GM19023 (cell line): ENCODE results near the gene CIC.

Experiments
- ATAC-seq: cut with Tn5 transposase; IDR thresholded peaks from one replicate; pipeline ENCODE4 v1.9.1; 2021; ENCODE audit warnings: mild to moderate bottlenecking, moderate library complexity; ENCODE audit not compliant: unreplicated experiment

The CIC gene

DNA sequence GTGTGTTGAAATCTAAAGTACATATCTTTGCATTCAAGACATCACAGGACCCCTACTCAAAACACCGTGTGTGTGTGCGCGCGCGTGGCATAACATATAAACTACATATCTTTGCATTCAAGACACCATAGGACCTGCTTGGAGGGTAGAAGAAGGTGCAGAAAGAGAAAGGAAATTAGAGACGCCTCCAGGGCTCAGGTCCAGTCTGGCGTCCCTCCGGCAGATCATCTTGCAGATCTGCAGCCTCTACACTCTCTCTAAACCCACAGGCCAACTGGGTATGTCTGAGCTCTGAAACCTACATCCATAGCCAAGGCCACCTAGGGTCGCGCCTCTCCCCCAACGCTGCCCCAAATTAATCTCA, 34.0 kb downstream of the CIC start:
- no peak for ATAC-seq

DNA sequence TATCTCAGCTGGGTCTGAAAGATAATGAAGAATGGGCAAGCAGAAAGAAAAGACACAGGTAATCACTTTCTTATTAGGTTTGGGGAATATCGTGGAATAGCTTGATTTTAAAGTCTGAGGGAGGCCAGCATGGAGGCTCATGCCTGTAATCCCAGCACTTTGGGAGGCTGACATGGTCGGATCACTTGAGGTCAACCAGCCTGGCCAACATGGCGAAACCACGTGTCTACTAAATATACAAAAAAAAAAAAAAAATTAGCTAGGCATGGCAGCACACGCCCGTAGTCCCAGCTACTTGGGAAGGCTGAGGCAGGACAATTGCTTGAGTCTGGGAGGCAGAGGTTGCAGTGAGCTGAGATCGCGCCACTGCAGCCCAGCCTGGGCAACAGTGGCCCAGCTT, 34.8 kb downstream of the CIC start:
- no peak for ATAC-seq

DNA sequence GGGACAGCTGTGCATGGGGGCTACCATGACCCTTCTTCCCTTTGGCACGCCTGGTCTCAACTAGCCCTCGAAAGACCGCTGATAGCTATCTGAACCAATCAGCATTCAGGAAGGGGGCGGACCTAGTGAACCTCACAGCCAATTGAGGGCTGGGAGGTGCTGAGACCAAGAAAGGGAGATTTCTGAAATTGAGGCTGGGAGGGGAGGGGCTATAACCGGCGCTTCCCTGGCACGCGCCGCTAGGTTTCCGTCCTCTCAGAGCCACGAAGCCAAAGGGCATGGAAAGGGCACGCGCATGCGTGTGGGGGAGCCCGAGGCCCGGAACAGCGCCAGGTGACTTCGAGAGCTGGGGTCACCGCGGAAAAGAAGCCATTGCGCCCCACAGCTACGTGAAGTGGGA, 37.6 kb downstream of the CIC start:
- no peak for ATAC-seq

DNA sequence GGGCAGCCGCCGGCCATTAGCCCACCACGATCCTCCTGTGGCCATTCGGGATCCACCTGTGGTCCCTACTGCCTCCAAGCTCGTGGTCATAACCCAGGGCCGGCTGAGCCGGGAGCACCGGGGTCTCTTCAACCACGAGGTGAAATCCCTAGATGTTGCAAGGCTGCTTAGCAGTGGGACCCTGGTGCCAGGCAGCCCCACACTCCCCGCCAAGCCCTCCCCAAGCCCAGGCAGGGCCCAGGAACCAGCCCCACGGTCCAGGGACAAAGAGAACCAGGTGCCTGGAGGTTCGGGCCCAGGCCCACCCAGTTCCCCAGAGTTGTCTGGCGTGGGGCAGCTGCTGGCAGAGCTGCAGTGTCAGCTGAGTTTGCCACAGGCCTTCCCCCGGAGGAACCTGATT, 40.6 kb downstream of the CIC start:
- no peak for ATAC-seq

DNA sequence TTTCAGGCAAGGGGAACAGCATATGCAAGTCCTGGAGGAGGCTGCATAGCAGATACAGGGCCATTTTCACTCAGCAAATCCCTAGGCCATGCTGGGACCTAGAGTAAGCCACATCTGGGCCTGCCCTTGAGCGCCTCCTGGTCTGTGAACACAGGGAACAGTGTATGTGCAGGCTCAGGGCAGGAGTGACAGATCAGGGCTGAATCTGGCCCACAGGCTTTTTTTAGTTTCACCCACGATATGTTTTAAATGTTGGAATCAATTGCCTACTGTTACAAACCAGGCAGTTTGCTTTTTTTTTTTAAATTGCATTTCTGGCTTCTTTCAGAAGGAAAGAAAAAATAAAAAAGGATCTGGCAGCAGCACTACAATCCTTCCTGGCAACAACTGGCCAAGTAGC, 42.6 kb downstream of the CIC start:
- no peak for ATAC-seq

DNA sequence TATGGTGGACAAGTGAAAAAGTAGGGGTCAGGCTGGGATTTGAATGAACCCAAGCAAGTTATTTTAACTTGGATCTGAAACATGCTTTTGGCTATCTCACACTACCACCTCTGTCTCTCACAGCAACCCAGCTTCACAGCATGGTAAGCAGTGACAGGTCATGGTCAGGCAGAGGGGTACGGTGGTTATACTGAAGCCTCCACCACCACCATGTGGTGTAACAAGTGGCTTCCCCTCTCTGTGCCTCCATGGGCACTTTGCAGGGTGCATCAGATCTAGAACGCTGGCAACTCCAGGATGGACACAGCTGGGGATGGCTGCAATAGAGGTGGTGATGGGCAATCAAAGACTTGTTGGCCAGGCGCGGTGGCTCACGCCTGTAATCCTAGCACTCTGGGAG, 43.3 kb downstream of the CIC start:
- ATAC-seq: no peak

DNA sequence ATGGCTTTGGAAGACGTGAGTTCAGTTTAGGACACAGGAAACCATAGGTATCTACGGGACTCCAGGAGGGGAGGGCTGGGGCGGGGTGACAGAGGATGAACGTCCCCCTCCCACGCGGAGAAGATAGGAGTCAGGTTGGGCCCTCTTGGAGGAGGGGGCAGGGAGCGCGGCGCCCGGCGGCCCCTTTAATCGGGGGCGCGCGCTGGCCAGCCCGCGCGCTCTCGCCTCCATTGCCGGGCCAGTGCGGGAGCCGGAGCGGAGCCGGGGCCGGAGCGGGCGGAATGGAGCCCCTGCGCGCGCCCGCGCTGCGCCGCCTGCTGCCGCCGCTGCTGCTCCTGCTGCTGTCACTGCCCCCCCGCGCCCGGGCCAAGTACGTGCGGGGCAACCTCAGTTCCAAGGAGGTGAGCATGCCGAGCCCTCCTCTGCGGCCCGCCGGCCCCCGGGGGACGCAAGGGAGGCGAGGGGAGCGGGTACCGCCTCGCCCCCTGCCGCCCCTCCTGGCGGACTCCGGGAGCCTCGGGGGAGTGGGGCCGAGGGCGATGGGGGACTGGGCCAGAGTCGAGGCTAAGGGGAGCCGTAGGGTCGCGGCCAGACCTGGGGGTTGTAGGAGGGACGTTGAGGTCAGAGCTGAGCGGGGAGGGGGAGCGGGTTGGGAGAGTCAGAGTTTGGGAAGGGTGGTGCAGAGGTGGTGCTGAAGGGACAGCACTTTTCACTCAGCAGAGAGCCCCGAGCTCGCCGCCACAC, 44.2 kb downstream of the CIC start, which contains the start of gene TMEM145:
TSS of gene TMEM145 (plus strand) at position 214 of the 744 bp plus-strand sequence. CDS start at position 282, 68 bp downstream.
- no peak for ATAC-seq

DNA sequence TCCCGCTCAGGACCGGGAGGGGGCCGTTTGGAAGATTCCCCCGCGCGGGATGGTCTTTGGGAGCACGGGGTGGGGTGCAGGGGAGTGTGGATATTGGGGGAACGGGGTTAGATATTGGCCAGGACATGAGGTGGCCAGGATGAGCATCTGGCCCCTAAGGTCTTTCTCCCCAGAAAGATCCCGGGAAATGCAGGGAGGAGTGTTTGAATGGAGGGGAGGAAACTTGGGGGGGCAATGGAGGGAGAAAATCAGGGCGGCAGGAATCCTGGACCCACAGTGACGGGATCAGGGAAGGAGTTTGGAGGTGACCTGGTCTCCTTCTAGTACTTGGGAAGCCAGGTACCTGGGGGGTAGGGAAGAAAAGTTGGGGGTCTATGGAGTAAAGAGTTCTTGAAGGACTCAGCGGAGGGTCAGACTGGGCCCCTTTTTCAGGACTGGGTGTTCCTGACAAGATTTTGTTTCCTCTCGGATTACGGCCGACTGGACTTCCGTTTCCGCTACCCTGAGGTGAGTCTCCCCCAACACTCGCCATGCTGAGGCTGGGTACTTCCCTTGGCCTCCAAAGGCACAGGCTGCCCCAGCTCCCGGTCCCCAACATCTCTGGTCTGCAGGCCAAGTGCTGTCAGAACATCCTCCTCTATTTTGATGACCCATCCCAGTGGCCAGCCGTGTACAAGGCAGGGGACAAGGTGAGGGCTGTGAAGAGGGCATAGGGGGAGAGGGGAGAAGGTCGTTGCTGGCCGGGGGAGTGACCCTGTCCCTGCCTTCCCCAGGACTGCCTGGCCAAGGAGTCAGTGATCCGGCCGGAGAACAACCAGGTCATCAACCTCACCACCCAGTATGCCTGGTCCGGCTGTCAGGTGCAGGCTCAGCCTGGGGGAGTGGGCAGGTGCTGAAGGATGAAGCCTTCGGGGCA, 45.0 kb downstream of the CIC start:
- no peak for ATAC-seq

DNA sequence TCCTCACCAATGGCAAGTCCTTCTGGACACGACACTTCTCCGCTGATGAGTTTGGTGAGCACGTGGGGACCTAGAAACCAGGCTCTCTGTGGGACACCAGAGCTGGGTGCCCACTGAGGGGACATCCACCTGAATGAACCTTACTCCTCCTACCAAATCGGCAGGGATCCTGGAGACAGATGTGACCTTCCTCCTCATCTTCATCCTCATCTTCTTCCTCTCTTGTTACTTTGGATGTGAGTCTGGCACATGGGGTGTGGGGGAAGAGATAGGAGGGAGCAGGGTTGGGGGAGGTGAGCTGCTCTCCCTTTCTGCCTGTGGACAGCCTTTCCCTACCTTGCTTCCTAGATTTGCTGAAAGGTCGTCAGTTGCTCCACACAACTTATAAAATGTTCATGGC, 46.0 kb downstream of the CIC start:
- ATAC-seq: no peak

DNA sequence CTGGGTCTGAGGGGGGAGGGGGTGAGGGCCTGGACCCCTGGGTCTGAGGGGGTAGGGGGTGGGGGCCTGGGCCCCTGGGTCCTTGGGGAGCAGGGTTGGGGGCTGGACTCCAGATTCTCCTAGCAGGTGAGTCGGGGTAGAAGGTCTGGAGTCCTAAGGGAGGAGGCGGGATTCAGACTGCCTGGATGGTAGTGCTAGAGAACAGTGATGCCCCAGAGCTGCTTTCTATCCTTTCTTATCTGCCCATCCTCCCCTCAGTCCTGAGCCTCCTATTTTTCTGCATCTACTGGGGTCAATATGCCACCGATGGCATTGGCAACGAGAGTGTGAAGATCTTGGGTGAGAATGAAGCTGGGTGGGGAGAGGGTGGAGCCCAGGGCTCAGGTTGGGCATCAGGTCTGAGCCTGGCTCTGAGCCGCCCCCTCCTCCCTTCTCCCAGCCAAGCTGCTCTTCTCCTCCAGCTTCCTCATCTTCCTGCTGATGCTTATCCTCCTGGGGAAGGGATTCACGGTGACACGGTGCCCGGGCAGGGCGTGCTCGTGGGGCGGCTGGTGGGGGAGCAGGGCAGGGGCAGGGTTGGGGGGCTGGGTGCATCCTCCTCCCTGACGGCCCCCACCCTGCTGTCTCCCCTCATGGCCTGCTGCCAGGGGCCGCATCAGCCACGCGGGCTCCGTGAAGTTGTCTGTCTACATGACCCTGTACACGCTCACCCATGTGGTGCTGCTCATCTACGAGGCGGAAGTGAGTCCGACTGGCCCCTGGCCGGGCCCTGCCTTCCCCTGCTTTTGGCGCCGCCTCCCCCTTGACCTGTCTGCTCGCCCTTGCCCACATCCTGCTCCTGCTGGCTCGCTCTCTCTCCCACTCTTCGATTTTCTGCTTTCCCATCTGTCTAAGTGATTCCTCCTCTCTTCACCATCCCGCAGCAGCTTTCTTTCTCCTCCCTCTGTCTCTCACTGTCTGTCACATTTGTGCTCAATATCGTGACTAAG, 47.5 kb downstream of the CIC start:
- no peak for ATAC-seq

DNA sequence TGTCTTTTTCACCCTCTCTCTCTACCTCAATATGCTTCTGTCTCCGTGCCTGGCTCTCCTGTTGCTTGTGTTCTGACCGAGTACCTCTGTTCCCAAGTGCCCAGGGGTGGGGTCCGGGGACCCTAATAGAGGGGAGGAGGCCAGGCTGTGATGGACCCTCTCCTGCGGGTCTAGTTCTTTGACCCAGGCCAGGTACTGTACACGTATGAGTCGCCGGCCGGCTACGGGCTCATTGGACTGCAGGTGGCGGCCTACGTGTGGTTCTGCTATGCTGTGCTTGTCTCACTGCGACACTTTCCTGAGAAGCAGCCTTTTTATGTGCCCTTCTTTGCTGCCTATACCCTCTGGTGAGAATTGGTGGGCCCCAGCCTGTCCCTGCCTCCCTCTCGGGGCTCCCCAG, 48.5 kb downstream of the CIC start:
- no peak for ATAC-seq

DNA sequence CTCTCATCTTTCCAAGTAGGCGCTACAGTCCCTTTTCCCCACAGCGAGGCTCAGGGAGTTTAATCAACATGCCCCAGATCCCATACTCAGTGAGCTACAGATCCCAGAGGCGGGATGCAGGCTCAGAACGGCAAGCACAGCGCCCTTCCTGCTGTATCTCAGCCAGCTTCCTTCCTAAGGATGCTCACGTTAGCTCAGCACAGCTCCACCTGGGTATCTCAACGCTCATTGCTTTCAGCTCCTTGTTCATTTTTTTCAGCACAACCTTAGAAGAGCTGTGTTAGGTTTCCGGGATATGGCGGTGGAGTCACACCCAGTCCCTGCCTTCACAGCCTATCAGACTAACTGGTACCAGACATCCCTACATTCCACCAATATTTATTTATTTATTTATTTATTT, 53.3 kb downstream of the CIC start:
- ATAC-seq: no peak

DNA sequence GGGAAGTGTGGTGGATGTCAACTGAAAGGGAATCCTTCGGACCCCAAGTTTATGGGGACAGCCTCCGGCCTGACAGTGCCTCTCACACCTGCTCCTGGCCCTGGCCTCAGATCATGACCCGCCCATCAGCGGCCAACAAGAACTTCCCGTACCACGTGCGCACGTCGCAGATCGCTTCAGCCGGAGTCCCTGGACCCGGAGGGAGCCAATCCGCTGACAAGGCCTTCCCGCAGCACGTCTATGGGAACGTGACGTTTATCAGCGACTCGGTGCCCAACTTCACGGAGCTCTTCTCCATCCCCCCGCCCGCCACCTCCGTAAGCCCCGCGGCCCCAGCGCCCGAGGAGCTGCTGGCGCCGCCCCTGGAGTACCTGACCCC, 54.4 kb downstream of the CIC start:
- no peak for ATAC-seq

DNA sequence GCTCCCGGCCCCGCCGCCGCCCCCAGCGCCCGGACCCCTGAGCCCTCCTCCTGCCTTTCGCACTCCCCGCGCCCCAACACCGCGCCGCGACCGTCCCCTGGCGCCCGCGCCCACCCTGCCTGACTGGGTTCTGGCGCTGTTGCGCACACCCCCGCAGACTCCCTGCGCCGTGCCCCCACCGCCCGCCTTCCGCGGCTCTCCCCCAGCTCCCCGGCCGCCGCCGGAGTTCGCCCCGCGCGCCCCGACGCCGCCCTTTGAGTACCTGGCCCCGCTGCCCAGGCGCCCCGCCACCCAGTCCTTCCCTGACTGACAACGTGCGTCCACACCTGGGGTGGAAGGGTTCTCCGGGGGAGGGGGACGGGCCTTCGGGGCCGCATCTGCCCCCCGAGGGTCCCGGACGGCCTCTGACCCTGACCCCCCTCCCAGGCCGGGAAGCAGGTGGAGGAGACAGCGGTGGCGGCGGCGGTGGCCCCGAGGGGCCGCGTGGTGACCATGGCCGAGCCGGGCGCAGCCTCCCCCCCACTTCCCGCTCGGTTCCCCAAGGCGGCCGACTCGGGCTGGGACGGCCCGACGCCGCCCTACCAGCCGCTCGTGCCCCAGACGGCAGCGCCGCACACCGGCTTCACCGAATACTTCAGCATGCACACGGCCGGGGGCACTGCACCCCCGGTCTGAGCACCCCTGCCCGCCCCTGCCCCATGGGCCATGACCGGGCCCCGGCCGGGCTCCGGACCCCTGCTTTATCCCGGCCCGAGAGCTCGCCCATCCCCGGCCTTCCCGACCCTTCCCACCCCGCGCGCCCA, 55.0 kb downstream of the CIC start:
- ATAC-seq: no peak

DNA sequence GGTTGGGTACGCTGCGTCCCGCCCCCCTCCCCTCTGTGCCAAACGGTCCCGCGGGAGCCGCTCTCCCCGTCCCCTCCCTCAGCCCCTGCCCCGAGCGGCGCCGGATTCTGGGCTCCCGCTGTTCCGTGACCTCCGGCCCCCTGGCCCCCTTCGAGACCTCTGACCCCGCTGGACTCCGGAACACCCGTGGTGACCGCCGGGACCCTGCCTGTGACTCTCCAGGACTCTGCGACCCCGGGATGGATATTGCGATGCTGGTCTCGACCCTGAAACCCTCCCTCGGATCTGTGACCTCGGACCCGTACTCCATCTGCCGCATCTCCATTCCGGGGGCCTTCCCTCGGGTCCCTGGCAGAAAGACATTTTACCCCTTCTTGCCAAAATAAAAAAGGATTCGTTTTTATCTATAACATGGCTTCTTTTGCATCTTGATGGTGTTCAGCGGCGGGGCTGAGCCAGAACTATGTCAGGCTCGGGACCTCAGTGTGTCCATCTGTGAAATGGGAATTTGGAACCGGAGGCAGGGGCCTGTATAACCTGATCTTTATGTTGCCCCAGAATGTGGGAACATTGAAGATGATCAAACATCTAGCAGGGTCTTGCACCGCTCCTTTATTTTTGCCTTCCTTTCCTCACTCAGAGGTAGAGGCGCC, 55.7 kb downstream of the CIC start:
- ATAC-seq: no peak

DNA sequence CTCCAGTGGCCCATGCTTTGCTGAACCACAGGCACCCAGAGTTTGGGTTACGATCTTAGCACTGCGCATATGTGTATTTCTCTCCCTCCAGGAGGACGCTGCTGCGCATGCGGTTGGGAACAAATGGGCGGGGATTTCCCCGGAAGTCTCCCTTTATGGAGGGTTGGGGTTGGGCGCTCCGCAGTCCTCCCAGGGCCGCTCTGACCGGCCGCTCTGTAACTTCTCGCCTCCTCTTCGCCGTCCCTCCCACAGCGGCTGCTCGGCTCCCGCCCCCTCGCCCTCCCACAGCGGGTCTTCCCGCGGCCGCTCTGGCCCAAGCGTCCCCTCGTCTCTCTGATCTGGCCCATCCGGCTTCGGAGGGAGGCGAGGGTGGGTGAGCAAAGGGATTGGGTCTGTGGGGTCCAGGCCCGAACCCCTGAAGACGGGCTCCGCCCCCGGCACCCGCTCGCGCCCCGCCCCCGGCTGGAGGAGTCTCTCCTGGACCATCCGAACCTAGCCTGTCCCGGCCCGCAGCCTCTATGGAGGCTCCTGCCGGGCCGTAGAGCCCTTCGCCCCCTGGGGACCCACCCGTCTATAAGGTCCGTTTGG, 56.4 kb downstream of the CIC start, which contains the start of gene MEGF8:
TSS of gene MEGF8 (plus strand) at position 328 of the 588 bp plus-strand sequence. CDS start 609 bp downstream, outside the sequence.
- peak; percentile 90 for ATAC-seq

DNA sequence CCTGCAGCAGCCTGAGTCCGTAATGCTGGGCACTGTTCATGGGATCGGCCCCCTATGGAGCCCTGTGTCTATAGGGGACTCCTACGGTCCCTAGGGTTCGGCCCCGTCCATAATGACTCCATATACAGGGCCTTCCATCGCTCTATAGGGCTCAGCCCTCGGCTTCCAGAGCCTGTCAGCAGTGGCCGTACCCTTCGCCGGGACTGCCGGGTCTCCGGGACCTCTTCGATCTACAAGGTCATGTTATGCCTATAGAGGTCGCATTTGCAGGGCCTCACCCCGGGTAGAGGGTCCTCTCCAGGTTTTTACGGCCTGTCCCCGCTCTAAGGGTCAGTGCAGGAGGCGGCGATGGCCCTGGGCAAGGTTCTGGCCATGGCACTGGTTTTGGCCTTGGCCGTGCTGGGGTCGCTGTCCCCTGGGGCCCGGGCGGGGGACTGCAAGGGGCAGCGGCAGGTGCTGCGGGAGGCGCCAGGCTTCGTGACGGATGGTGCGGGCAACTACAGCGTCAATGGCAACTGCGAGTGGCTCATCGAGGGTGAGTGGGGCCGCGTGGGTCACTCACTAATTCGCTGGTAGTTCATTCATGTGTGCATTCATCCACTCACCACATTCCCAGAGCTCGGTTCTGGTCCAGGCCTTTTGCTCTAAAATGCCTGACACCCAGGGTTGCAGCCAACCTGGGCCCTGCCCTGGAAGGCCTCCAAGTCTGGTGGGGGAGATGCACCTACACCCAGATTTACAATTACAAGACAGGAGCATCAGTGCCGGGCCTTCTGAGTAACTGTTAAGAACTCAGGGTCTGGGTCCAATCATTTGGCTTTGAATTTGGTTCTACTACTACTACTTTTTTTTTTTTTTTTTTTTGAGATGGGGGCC, 57.1 kb downstream of the CIC start:
- no peak for ATAC-seq

DNA sequence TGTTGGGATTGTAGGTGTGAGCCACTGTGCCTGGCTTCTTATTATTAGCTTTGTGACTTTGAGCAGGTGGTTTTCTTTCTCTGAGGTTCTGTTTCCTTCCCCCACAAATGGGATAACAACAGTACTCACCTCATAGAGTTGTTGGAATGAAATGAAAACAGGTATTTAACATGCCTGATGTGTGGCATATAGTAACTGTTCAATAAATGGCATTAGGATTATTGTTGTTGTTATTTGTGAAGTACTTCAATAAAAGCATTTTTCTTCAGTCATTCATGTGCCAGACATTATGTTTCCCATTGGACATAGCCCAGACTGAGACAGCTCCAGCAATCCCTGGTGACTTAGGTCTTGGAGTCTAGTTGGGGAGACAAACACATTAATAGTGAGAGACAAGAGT, 57.9 kb downstream of the CIC start:
- ATAC-seq: no peak
